OCI-LY1 (cell line): ENCODE data around the gene ITGA1.

Source experiments
- H2AFZ ChIP-seq: fragments of 200-600 bp; sonication (generic), shearing (Covaris generic); 2 replicates; pipeline ENCODE4 v1.6.0; 2014; ENCODE audit warnings: antibody characterized with exemption, mild to moderate bottlenecking, low read length
- H3F3A ChIP-seq: fragments of 200-600 bp; sonication (generic), shearing (Covaris generic); 2 replicates; pipeline ENCODE4 v1.6.0; 2014; ENCODE audit warnings: mild to moderate bottlenecking, antibody characterized with exemption, low read length, moderate library complexity; ENCODE audit not compliant: insufficient read depth
- H3K27ac ChIP-seq: fragments of 200-600 bp; sonication (generic); 2 replicates; pipeline ENCODE4 v1.5.1; 2014; ENCODE audit warnings: low read length, mixed run types, mild to moderate bottlenecking, low read depth; ENCODE audit not compliant: poor library complexity, severe bottlenecking
- H3K27me3 ChIP-seq: fragments of 200-600 bp; sonication (generic); 2 replicates; pipeline ENCODE4 v1.6.0; 2014; ENCODE audit warnings: antibody characterized with exemption, mild to moderate bottlenecking, low read length, moderate library complexity; ENCODE audit not compliant: insufficient read depth
- H3K36me3 ChIP-seq: fragments of 200-600 bp; sonication (generic); 2 replicates; pipeline ENCODE4 v1.6.1; 2014; ENCODE audit warnings: mild to moderate bottlenecking, antibody characterized with exemption, low read length, moderate library complexity, mixed read lengths; ENCODE audit not compliant: insufficient read depth
- H3K4me1 ChIP-seq: fragments of 200-600 bp; sonication (generic); 2 replicates; pipeline ENCODE4 v1.5.1; 2014; ENCODE audit warnings: mild to moderate bottlenecking, low read length, moderate library complexity; ENCODE audit not compliant: insufficient read depth, severe bottlenecking
- H3K4me2 ChIP-seq: fragments of 200-600 bp; sonication (generic), shearing (Covaris generic); 2 replicates; pipeline ENCODE4 v1.6.1; 2014; ENCODE audit warnings: low read length
- H3K4me3 ChIP-seq: fragments of 200-600 bp; sonication (generic); 2 replicates; pipeline ENCODE4 v1.5.1; 2014; ENCODE audit warnings: low read length, low read depth, mild to moderate bottlenecking, mixed read lengths; ENCODE audit not compliant: poor library complexity, severe bottlenecking
- H3K79me2 ChIP-seq: fragments of 200-600 bp; shearing (Covaris generic); 2 replicates; pipeline ENCODE4 v1.6.1; 2016; ENCODE audit warnings: mixed run types, low read length, mixed read lengths; ENCODE audit not compliant: insufficient read depth
- H3K9ac ChIP-seq: fragments of 200-600 bp; sonication (generic), shearing (Covaris generic); 2 replicates; pipeline ENCODE4 v1.6.1; 2014; ENCODE audit warnings: mild to moderate bottlenecking, low read length, mixed read lengths
- H3K9me2 ChIP-seq: fragments of 200-600 bp; sonication (generic), shearing (Covaris generic); 2 replicates; pipeline ENCODE4 v1.6.1; 2014; ENCODE audit warnings: low read depth, mild to moderate bottlenecking, low read length, mixed read lengths
- H3K9me3 ChIP-seq: fragments of 200-600 bp; shearing (Covaris generic); 2 replicates; pipeline ENCODE4 v1.6.1; 2014; ENCODE audit warnings: low read length, mixed read lengths
- H4K20me1 ChIP-seq: fragments of 200-600 bp; sonication (generic), shearing (Covaris generic); 2 replicates; pipeline ENCODE4 v1.6.0; 2016; ENCODE audit warnings: mild to moderate bottlenecking, low read length; ENCODE audit not compliant: insufficient read depth
- EZH2 ChIP-seq: fragments of 200-600 bp; sonication (generic), shearing (Covaris generic); IDR thresholded peaks from 2 replicates; pipeline ENCODE4 v1.8.0; 2017; ENCODE audit warnings: borderline replicate concordance, mixed run types, mild to moderate bottlenecking, antibody characterized with exemption, low read length, moderate library complexity, mixed read lengths
- TF ChIP-seq, protein P1 (sequence below): fragments of 200-600 bp; sonication (generic), shearing (Covaris generic); IDR thresholded peaks from 2 replicates; pipeline ENCODE4 v1.5.1; 2017; ENCODE audit warnings: mild to moderate bottlenecking, antibody characterized with exemption, low read length, moderate library complexity, mixed read lengths

ITGA1 gene

DNA sequence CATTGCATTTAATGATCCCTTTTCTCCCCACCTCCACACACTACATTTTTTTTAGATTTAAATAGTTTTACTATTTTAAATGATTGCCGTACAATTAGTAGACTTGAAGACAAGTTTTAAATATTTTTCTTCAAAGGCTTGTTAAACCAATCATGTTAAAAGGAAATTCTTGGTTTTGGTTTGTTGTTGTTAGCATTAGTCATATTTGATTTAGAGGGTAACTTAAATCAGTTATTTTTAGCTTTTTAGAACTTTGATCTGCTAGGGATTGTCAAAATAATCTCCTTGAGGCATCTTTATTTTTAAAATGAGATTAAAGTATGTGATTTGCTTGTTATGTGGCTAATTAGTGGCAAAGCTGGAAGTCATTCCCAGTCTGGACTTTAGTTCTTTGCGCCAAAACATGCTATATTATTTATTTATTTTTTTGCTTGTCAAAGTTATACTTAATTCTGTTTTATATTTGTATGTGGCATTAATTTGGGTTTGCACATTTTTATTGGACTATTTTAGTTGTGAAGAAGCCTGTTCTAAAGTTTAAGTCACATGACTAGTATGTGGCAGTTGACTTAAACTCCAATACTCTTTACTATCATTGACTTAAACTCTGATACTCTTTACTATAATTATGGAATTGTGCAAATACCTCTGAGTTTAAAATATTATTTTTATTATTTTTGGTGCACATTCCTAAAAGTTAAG, 14.7 kb downstream of the ITGA1 start:
- Histone ChIP-seq H3K9me2 (no peaks in the 10 kb centered on the region), H3K27me3 (no peaks in the 10 kb centered on the region), H2AFZ (no peak overlapping the region), H3K4me2 (peak overlapping the region; percentile 91), H4K20me1 (no peaks in the 10 kb centered on the region), H3K4me1 (peaks cover 40% of the 10 kb centered on the region), H3K79me2 (peaks cover 27% of the 10 kb centered on the region), H3K9ac (peak overlapping the region; percentile 93; the same call in 1 of the 2 replicates), H3K9me3 (no peaks in the 10 kb centered on the region), H3K27ac (no peak overlapping the region), H3K36me3 (peaks cover 33% of the 10 kb centered on the region), H3K4me3 (peak overlapping the region; percentile 94), H3F3A (no peaks in the 10 kb centered on the region)
- TF ChIP-seq EZH2, result no peak
- TF ChIP-seq, protein P1, sequence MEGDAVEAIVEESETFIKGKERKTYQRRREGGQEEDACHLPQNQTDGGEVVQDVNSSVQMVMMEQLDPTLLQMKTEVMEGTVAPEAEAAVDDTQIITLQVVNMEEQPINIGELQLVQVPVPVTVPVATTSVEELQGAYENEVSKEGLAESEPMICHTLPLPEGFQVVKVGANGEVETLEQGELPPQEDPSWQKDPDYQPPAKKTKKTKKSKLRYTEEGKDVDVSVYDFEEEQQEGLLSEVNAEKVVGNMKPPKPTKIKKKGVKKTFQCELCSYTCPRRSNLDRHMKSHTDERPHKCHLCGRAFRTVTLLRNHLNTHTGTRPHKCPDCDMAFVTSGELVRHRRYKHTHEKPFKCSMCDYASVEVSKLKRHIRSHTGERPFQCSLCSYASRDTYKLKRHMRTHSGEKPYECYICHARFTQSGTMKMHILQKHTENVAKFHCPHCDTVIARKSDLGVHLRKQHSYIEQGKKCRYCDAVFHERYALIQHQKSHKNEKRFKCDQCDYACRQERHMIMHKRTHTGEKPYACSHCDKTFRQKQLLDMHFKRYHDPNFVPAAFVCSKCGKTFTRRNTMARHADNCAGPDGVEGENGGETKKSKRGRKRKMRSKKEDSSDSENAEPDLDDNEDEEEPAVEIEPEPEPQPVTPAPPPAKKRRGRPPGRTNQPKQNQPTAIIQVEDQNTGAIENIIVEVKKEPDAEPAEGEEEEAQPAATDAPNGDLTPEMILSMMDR, result no peak

DNA sequence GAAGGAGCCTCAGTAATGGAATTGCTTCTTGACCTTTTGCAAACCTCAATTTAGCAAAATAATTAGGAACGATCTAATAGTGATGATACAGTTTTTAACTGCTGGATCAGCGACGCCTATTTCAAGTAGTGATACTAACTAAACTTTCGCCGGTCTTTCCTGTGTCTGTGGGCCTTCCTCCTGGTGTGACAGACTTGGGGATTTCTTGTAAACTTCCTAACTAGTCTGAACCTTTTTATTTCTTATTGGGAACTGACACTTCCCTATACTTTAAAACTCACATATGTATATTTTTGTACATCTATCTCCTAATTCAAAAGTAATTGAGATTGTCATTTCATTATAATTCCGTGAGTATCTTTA, 15.2 kb downstream of the ITGA1 start:
- H3K4me1 ChIP-seq, result peaks cover 40% of the 10 kb centered on the region
- H3K9ac ChIP-seq, result no peak overlapping the region
- H3K27ac ChIP-seq, result no peak overlapping the region
- H3F3A ChIP-seq, result no peaks in the 10 kb centered on the region
- H4K20me1 ChIP-seq, result no peaks in the 10 kb centered on the region
- no peaks in the 10 kb centered on the region for H3K9me2 ChIP-seq
- TF ChIP-seq, protein P1, result no peak
- TF ChIP-seq EZH2, result no peak
- H3K27me3 ChIP-seq, result no peaks in the 10 kb centered on the region
- H3K9me3 ChIP-seq, result no peaks in the 10 kb centered on the region
- H3K4me2 ChIP-seq, result peak overlapping the region; percentile 91
- no peak overlapping the region for H2AFZ ChIP-seq
- peaks cover 27% of the 10 kb centered on the region for H3K79me2 ChIP-seq
- H3K4me3 ChIP-seq, result peak overlapping the region; percentile 94
- H3K36me3 ChIP-seq, result peaks cover 33% of the 10 kb centered on the region

DNA sequence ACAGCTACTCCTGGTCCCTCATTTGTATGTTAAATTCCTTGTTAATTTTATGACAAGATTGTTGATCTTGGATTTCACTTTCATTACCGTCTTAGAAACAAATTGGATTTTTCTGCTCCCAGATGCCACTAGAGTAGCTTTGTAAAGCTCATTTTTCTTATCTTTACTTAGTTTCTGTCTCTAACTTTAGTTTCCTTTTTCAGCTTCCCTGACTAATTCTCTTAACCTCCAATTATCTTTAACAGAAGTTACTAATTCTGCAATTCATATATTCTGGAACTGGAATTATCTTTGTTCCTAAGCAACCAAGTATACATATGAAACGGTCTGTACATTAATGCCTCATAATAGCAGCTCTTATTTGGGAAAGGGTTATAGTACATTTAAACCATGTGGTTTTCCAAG, 16.7 kb downstream of the ITGA1 start:
- Histone ChIP-seq H3K4me2 (no peak overlapping the region), H3K9ac (no peak overlapping the region), H4K20me1 (no peaks in the 10 kb centered on the region), H3K27ac (no peak overlapping the region), H3K9me3 (no peaks in the 10 kb centered on the region), H3K27me3 (no peaks in the 10 kb centered on the region), H2AFZ (no peak overlapping the region), H3K4me1 (peaks cover 28% of the 10 kb centered on the region), H3F3A (no peaks in the 10 kb centered on the region), H3K9me2 (no peaks in the 10 kb centered on the region), H3K79me2 (peaks cover 27% of the 10 kb centered on the region), H3K4me3 (no peak overlapping the region), H3K36me3 (peaks cover 33% of the 10 kb centered on the region)
- no peak for TF ChIP-seq EZH2
- TF ChIP-seq, protein P1, result no peak
